Prostate gland (tissue), 2 donors: Measurements from ENCODE around the gene GTSE1. TPM values are rescaled to one million over a fixed set of nuclear protein-coding genes. Genes with fewer than 3 reads are reported as not detected.

Experiments used
- DNase-seq: peaks from one replicate; pipeline ENCODE4 v3.0.0-alpha.2; 2019; ENCODE audit warnings: low spot score
- H3K27ac ChIP-seq, 2 donors: fragments of 200-600 bp; sonication (generic); 2 replicates each; pipeline ENCODE4 v1.5.1; 2017 to 2019
- H3K27me3 ChIP-seq: fragments of 200-600 bp; sonication (generic); replicated peaks from 2 replicates; pipeline ENCODE4 v1.5.1; 2019; ENCODE audit not compliant: insufficient read depth
- H3K36me3 ChIP-seq, 2 donors: fragments of 200-600 bp; sonication (generic); 1 replicate in 1 of 2; 2 replicates in 1 of 2; pipeline versions ENCODE4 v1.5.1 to v1.8.1; 2017 to 2019
- H3K4me1 ChIP-seq: fragments of 200-600 bp; sonication (generic); replicated peaks from 2 replicates; pipeline ENCODE4 v1.5.1; 2019
- H3K4me3 ChIP-seq, 2 donors: fragments of 200-600 bp; sonication (generic); 2 replicates each; pipeline ENCODE4 v1.5.1; 2017 to 2019
- H3K9me3 ChIP-seq: fragments of 200-600 bp; sonication (generic); 2 replicates; pipeline ENCODE4 v1.5.1; 2017
- POLR2A ChIP-seq: fragments of 450-650 bp; IDR thresholded peaks from one replicate; pipeline ENCODE4 v1.6.1; 2016; ENCODE audit warnings: antibody characterized with exemption, mild to moderate bottlenecking
- POLR2AphosphoS5 ChIP-seq: sonication (generic); formaldehyde crosslinking; IDR thresholded peaks from one replicate; pipeline ENCODE4 v1.6.1; 2017; ENCODE audit warnings: antibody characterized with exemption
- WGBS: methylation state at CpG from one replicate; pipeline ENCODE4 v1.1.5; 2018; 5-methylcytosine and 5-hydroxymethylcytosine counted together
- intact Hi-C: fragments of 100-400 bp; cut with DNase I; formaldehyde crosslinking; loops from one replicate; pipeline ENCODE4 v1.14.2; 2022
- total RNA-seq, 2 donors: library from RNA; depleted of rRNA; stranded (reverse); fragments of >200 nt; gene quantifications; one replicate each; pipeline ENCODE4 v1.1.0, GENCODE V29; 2016
- TF ChIP-seq, protein P1 (sequence below), 4 experiments: fragments of 200-600 bp in 2 of 4; fragments of 450-650 bp in 2 of 4; sonication (generic) in 2 of 4; IDR thresholded peaks; 1 replicate in 3 of 4; 2 replicates in 1 of 4; pipeline ENCODE4 v1.5.1; 2016 to 2019; ENCODE audit warnings: antibody characterized with exemption in 4 of 4, mild to moderate bottlenecking in 2 of 4, moderate library complexity in 2 of 4

GTSE1 gene
- total RNA-seq, 2 donors from 2014 or later: 0.46 to 4.8 TPM

DNA sequence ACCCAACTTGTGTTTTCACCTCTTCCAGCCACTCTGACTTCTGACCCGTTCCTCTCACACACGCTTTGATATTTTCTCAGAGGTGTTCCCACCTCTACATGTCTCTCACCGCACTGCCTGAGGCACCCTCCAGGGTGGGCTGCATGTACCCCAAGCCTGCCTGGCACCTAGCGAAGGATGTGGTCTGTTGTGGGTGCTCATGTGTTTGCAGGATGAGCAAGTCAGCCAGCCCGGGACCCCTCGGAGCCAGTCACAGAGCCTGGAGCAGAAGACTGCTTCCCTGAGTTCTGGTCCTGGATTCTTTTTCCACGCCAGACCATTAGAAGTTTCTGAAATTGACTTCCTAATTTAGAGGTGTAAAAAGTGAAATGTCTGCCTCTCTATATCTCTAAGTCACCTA lies 3.8 kb downstream of the GTSE1 start:
- intact Hi-C loops: no loop called here
- Histone ChIP-seq H3K27me3 (no peaks in the 10 kb centered on the region), H3K27ac (no peak overlapping the region), H3K4me1 (no peaks in the 10 kb centered on the region), H3K9me3 (no peaks in the 10 kb centered on the region), H3K36me3 (no peaks in the 10 kb centered on the region), H3K4me3 (no peak overlapping the region)
- no peak for DNase-seq
- TF ChIP-seq, protein P1, sequence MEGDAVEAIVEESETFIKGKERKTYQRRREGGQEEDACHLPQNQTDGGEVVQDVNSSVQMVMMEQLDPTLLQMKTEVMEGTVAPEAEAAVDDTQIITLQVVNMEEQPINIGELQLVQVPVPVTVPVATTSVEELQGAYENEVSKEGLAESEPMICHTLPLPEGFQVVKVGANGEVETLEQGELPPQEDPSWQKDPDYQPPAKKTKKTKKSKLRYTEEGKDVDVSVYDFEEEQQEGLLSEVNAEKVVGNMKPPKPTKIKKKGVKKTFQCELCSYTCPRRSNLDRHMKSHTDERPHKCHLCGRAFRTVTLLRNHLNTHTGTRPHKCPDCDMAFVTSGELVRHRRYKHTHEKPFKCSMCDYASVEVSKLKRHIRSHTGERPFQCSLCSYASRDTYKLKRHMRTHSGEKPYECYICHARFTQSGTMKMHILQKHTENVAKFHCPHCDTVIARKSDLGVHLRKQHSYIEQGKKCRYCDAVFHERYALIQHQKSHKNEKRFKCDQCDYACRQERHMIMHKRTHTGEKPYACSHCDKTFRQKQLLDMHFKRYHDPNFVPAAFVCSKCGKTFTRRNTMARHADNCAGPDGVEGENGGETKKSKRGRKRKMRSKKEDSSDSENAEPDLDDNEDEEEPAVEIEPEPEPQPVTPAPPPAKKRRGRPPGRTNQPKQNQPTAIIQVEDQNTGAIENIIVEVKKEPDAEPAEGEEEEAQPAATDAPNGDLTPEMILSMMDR (IDR thresholded peaks at IDR 0.05): no peak
- TF ChIP-seq POLR2AphosphoS5: no peak
- no peak for TF ChIP-seq POLR2A
- 100% methylated on average over 7 of the region's 7 CpGs for WGBS

DNA sequence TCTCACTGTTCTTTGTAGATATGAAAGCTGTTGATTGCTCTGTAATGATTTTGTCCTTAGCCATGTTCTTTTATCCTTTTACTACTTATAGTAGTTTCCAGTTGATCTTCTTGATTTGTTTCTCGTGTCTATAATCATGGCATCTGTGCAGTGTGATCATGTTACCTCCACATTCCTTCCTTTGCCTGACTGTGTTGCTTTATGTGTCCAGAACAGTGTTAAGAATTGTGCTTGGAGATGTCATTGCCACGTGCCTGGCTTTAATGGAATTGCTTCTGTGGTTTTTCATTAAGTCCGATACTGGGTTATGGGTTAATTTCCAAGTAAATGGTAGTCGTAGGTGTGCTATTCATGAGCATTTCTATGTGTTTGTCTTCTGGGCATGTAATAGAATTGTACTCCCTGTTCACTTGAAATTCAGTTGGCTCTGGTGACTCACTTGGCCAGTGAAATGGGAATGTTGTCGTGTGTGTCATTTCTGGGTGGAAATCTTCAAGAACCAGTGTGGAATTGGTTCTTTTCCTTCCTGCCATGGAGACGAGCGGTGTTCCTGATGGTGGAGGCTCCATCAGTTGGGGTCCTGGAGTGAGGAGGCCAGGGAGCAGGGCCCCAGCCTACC lies 6.8 kb downstream of the GTSE1 start:
- TF ChIP-seq POLR2A (no peak), POLR2AphosphoS5 (no peak)
- TF ChIP-seq, protein P1 (IDR thresholded peaks at IDR 0.05): no peak
- Histone ChIP-seq H3K36me3 (no peaks in the 10 kb centered on the region), H3K27ac (no peak overlapping the region), H3K4me3 (no peak overlapping the region), H3K9me3 (no peaks in the 10 kb centered on the region), H3K27me3 (no peaks in the 10 kb centered on the region), H3K4me1 (no peaks in the 10 kb centered on the region)
- DNase-seq: no peak
- intact Hi-C loops: no loop called here
- 84% methylated on average over 7 of the region's 7 CpGs for WGBS

DNA sequence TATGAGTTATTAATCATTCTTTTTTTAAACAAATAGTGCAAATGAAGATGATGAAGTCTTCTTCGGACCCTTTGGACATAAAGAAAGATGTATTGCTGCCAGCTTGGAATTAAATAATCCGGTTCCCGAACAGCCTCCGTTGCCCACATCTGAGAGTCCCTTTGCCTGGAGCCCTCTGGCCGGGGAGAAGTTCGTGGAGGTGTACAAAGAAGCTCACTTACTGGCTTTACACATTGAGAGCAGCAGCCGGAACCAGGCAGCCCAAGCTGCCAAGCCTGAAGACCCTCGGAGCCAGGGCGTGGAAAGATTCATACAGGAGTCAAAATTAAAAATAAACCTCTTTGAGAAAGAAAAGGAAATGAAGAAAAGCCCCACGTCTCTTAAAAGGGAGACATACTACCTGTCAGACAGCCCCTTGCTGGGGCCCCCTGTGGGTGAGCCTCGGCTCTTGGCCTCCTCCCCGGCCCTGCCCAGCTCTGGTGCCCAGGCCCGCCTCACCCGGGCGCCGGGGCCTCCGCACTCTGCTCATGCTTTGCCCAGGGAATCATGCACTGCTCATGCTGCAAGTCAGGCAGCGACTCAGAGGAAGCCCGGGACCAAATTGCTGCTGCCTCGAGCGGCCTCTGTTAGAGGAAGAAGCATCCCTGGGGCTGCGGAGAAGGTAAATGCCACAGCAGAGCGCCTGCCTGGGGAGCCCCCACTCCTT lies 11.8 kb downstream of the GTSE1 start:
- H3K27ac ChIP-seq: no peak overlapping the region
- no peaks in the 10 kb centered on the region for H3K4me1 ChIP-seq
- H3K9me3 ChIP-seq: no peaks in the 10 kb centered on the region
- TF ChIP-seq POLR2AphosphoS5 (no peak), POLR2A (no peak)
- TF ChIP-seq, protein P1 (IDR thresholded peaks at IDR 0.05): no peak
- 86% methylated on average over 23 of the region's 23 CpGs for WGBS
- DNase-seq: no peak
- intact Hi-C loops: no loop called here
- no peak overlapping the region for H3K4me3 ChIP-seq
- H3K27me3 ChIP-seq: no peaks in the 10 kb centered on the region
- H3K36me3 ChIP-seq: no peaks in the 10 kb centered on the region

DNA sequence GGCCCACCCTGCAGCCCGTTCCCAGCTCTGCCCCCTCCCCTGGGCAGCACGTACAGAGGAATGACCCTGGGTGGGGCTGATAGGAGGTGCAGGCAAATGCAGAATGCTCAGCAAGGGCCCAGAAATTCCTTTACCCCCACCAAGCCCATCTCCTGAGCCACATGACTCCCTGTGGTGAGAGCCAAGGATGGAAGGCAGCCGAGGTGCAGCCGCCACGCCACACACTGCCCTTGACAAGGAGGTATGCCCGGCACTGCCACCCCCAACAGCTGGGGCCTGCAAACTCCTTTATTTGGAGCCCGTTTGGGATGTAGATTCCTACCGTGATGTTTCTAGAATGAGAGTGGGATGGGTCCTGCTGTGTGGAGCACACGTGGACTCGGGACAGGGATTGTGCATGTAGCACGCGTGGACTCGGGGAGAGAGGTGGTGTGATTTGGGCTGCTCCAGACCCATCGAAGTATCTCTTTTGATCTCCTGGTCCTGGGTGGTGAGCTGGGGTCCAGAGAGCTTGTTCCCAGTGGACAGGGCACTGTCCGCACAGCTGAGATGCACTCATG lies 12.9 kb downstream of the GTSE1 start:
- no peak for DNase-seq
- Histone ChIP-seq H3K9me3 (no peaks in the 10 kb centered on the region), H3K4me1 (no peaks in the 10 kb centered on the region), H3K27me3 (no peaks in the 10 kb centered on the region), H3K4me3 (no peak overlapping the region), H3K27ac (no peak overlapping the region), H3K36me3 (no peaks in the 10 kb centered on the region)
- intact Hi-C loops: loop anchor here (5.0 kb wide), 1 partner anchor 312 kb away; no protein-coding TSS in a partner anchor
- whole genome bisulfite sequencing: 94% methylated on average over 15 of the region's 15 CpGs
- TF ChIP-seq, protein P1 (IDR thresholded peaks at IDR 0.05): no peak
- TF ChIP-seq POLR2A: no peak
